C4-2B (cell line): ENCODE results near the gene GPR25.

Source experiments
- CTCF ChIP-seq: fragments of 450-650 bp; conservative IDR thresholded peaks from 2 replicates; pipeline ENCODE4 v1.5.1; 2017; ENCODE audit warnings: mild to moderate bottlenecking
- ZFX ChIP-seq: fragments of 450-650 bp; IDR thresholded peaks from 2 replicates; pipeline ENCODE4 v1.6.1; 2017

GRCh38 chr1:200919386-200919785 lies 46.6 kb downstream of the GPR25 start:
- no peak for TF ChIP-seq CTCF
- TF ChIP-seq ZFX, result no peak
